Activated CD8-positive, alpha-beta memory T cell treated with anti-CD3 and anti-CD28 coated beads for 4 hours (primary cell): ENCODE measurements around the gene RNF208.
"Not testable (repeated sequence)": the region's sequence is repeated elsewhere in the genome, so short reads cannot be mapped to it uniquely, and the experiment has no call there.

Experiments used
- DNase-seq, 2 donors: peaks; one replicate each; pipeline ENCODE4 v3.0.0-alpha.2; 2020; ENCODE audit warnings: low read depth in 2 of 2

Gene RNF208

GRCh38 chr9:137222190-137223077 lies at the start of gene RNF208:
Gene RNF208 (minus strand): TSS chr9:137222240. CDS start chr9:137221212, 1,028 bp downstream.
- DNase-seq: no peak

- DNase-seq: no peak
These were observed 49.6 kb upstream of the RNF208 start for GRCh38 chr9:137271696-137272076.

- no peak for DNase-seq
These were observed 49.1 kb upstream of the RNF208 start for GRCh38 chr9:137270929-137271695.

GRCh38 chr9:137269231-137269772 lies 47.3 kb upstream of the RNF208 start:
- DNase-seq: no peak

GRCh38 chr9:137268538-137269201 lies 46.6 kb upstream of the RNF208 start:
- DNase-seq: no peak

GRCh38 chr9:137267933-137268355 lies 45.9 kb upstream of the RNF208 start:
- DNase-seq: no peak

- DNase-seq: no peak
These were observed 44.8 kb upstream of the RNF208 start for GRCh38 chr9:137266585-137267453.

- DNase-seq: no peak
These were observed 44.1 kb upstream of the RNF208 start for GRCh38 chr9:137266162-137266527.

GRCh38 chr9:137265496-137266161 lies 43.6 kb upstream of the RNF208 start:
- no peak for DNase-seq

GRCh38 chr9:137264067-137264466 lies 42.0 kb upstream of the RNF208 start:
- DNase-seq: no peak

GRCh38 chr9:137263506-137263905 lies 41.5 kb upstream of the RNF208 start:
- DNase-seq: no peak

- no peak for DNase-seq
These were observed 40.9 kb upstream of the RNF208 start for GRCh38 chr9:137262909-137263285.

GRCh38 chr9:137262173-137262908 lies 40.3 kb upstream of the RNF208 start:
- DNase-seq: not testable (repeated sequence)

GRCh38 chr9:137256856-137257255 lies 34.8 kb upstream of the RNF208 start:
- DNase-seq: no peak

- DNase-seq: no peak
These were observed 34.3 kb upstream of the RNF208 start for GRCh38 chr9:137256362-137256761.

GRCh38 chr9:137255448-137256114 lies 33.5 kb upstream of the RNF208 start:
- DNase-seq: no peak

- peak; percentile 90 to 94 for DNase-seq
These were observed 32.8 kb upstream of the RNF208 start, which contains the start of gene NELFB for GRCh38 chr9:137254624-137255447. Gene NELFB (plus strand): TSS chr9:137255327.
